Effector memory CD4-positive, alpha-beta T cell (primary cell): ENCODE measurements around the gene DUSP18.
A peak's percentile ranks its signal among the peaks of the same experiment; 100 is the strongest.

ENCODE experiments used
- DNase-seq, 3 donors: peaks; one replicate each; pipeline ENCODE4 v3.0.0-alpha.2; 2020
- H3K27ac ChIP-seq: 2 replicates; pipeline ENCODE4 v1.7.0; 2013; ENCODE audit warnings: mild to moderate bottlenecking, low read length, moderate library complexity; ENCODE audit not compliant: insufficient read depth, poor library complexity, severe bottlenecking
- H3K27me3 ChIP-seq: replicated peaks from 2 replicates; pipeline ENCODE4 v1.7.0; 2013; ENCODE audit warnings: mild to moderate bottlenecking, low read length; ENCODE audit not compliant: insufficient read depth, control insufficient read depth, poor library complexity, severe bottlenecking
- H3K36me3 ChIP-seq: 2 replicates; pipeline ENCODE4 v1.7.0; 2013; ENCODE audit warnings: mild to moderate bottlenecking, low read length, moderate library complexity; ENCODE audit not compliant: control insufficient read depth, insufficient read depth
- H3K4me1 ChIP-seq: 2 replicates; pipeline ENCODE4 v1.7.0; 2013; ENCODE audit warnings: low read length, mild to moderate bottlenecking; ENCODE audit not compliant: control insufficient read depth, insufficient read depth, poor library complexity, severe bottlenecking
- H3K4me3 ChIP-seq: 2 replicates; pipeline ENCODE4 v1.7.0; 2013; ENCODE audit warnings: low read length, low read depth, mild to moderate bottlenecking; ENCODE audit not compliant: insufficient read depth, poor library complexity, severe bottlenecking
- H3K9me3 ChIP-seq: 2 replicates; pipeline ENCODE4 v1.7.0; 2013; ENCODE audit warnings: mild to moderate bottlenecking, low read length, moderate library complexity; ENCODE audit not compliant: control insufficient read depth

The DUSP18 gene

DNA sequence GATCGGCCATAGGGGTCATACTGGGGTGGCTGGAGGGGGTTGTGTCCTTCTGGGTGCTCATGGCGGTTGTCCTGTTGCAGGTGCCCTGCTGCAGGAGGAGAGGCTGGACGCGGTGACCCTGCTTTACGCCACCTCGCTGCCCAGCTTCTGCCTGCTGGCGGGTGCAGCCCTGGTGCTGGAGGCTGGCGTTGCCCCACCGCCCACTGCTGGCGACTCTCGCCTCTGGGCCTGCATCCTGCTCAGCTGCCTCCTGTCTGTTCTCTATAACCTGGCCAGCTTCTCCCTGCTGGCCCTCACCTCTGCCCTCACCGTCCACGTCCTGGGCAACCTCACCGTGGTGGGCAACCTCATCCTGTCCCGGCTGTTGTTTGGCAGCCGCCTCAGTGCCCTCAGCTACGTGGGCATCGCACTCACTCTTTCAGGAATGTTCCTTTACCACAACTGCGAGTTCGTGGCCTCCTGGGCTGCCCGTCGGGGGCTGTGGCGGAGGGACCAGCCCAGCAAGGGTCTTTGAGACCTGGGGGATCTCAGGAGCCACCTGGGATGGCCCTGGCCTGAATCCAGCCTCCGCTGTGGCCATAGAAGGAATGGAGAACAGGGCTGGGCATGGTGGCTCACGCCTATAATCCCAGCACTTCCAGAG lies 21.0 kb downstream of the DUSP18 start:
- Histone ChIP-seq H3K9me3 (no peaks in the 10 kb centered on the region), H3K27me3 (no peaks in the 10 kb centered on the region), H3K36me3 (no peaks in the 10 kb centered on the region), H3K4me1 (no peaks in the 10 kb centered on the region), H3K4me3 (no peak overlapping the region), H3K27ac (no peak overlapping the region)
- DNase-seq: no peak

GRCh38 chr22:30643055-30643875 lies 24.4 kb downstream of the DUSP18 start:
- H3K9me3 ChIP-seq: no peaks in the 10 kb centered on the region
- no peaks in the 10 kb centered on the region for H3K4me1 ChIP-seq
- DNase-seq: no peak
- H3K27ac ChIP-seq: no peak overlapping the region
- no peaks in the 10 kb centered on the region for H3K27me3 ChIP-seq
- H3K36me3 ChIP-seq: no peaks in the 10 kb centered on the region
- no peak overlapping the region for H3K4me3 ChIP-seq

DNA sequence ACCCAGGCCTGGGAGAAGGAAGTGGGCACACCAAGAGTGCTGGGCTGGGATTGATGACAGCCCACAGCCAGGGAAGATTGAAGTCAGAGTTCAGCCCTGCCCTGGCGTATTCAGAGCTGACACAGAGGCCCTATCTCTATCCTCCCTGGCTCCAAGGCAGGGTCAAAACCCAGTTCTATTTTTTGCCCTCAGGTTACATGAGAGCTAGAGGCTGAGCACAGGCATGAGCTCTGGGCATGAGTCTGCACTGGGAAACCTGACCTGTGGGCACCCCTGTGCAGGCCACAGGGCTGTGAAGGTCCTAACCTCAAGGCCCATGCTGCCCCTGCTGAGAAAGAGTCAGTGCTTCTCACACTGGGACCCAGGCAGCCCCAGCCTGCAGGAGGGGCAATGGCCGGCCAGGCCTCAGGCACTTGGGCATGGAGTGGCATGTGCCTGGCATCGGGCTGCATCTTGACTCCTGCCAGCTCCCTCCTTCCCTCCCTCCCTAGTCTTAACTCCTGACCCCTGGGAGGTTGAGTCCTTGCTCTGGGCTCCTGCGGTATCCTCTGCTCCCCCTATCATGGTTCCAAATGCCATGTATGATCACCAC lies 26.7 kb downstream of the DUSP18 start:
- Histone ChIP-seq H3K27me3 (no peaks in the 10 kb centered on the region), H3K9me3 (no peaks in the 10 kb centered on the region), H3K4me1 (peaks cover 11% of the 10 kb centered on the region), H3K4me3 (no peak overlapping the region), H3K27ac (no peak overlapping the region), H3K36me3 (no peaks in the 10 kb centered on the region)
- no peak for DNase-seq

- Histone ChIP-seq H3K27ac (no peak overlapping the region), H3K27me3 (no peaks in the 10 kb centered on the region), H3K36me3 (no peaks in the 10 kb centered on the region), H3K4me3 (no peak overlapping the region), H3K9me3 (no peaks in the 10 kb centered on the region), H3K4me1 (peaks cover 14% of the 10 kb centered on the region)
- no peak for DNase-seq
Measured at GRCh38 chr22:30640361-30640760, 27.3 kb downstream of the DUSP18 start.

DNA sequence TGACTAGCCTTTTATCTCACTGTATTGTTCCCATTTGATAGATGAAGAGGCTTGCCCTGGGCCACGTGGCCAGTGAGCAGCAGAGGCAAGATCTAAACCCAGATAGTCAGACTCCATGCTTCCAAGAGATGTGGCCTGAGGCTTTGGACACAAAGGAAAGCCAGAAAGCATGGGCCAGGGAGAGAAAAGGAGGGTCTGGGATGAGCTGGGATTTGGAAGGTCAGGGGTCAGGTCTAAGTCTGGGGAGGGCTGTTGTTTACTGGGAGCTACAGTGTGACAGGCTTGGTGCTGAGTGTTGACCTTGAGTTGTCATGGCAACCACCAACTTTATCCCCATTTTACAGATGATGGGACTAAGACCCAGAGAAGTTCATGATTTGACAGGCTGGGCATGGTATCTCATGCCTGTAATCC lies 30.0 kb downstream of the DUSP18 start:
- no peak overlapping the region for H3K4me3 ChIP-seq
- DNase-seq: no peak
- no peaks in the 10 kb centered on the region for H3K36me3 ChIP-seq
- H3K4me1 ChIP-seq: peaks cover 19% of the 10 kb centered on the region
- no peaks in the 10 kb centered on the region for H3K9me3 ChIP-seq
- no peak overlapping the region for H3K27ac ChIP-seq
- no peaks in the 10 kb centered on the region for H3K27me3 ChIP-seq

GRCh38 chr22:30636226-30637077 lies 31.2 kb downstream of the DUSP18 start:
- peak overlapping the region; percentile 73 for H3K4me3 ChIP-seq
- H3K4me1 ChIP-seq: peaks cover 19% of the 10 kb centered on the region
- no peak for DNase-seq
- H3K36me3 ChIP-seq: no peaks in the 10 kb centered on the region
- peak overlapping the region; percentile 76 for H3K27ac ChIP-seq
- H3K27me3 ChIP-seq: no peaks in the 10 kb centered on the region
- H3K9me3 ChIP-seq: no peaks in the 10 kb centered on the region

DNA sequence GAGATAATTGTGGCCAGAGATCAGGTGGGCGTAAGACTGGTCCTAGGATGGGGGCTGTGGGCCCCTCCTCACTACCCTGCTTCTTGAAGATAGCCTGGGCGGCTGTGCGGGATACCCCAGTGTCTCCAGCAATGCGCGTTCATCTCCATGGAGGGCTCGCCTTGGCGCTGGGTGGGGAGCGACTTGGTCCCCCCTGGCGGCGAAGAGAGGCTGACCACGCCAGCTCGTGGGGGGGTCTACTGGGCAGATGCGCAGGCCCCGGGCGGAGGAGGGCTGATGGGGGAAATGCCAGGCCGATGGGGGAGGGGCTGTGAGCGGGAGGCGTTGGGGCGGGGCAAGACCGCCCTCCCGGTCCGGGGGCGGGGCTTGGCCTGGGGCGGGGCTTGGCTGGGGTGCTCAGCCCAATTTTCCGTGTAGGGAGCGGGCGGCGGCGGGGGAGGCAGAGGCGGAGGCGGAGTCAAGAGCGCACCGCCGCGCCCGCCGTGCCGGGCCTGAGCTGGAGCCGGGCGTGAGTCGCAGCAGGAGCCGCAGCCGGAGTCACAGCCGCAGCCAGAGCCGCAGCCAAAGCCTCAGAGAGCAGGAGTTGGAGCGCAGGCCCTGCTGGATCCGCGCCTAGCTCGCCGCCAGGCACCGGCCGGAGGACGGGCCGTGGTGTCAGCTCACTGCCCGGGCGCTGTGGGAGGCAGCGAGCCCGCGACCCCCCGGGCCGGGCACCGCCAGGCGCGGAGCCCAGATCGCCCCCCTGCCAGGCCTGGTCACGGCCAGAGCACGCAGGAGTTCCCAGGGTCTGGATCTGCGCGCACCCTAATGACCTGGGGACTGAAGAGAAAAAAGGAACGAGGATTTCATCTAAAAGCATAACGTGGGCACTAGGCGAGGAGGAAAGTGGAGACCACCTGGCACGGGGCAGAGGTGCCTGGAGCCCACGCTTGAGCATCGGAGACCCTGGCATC lies 32.1 kb downstream of the DUSP18 start, which contains the start of gene SLC35E4:
Gene SLC35E4, plus strand, starts transcription at position 509 of the 953 bp plus-strand sequence. CDS start 670 bp downstream, outside the sequence.
- H3K9me3 ChIP-seq: no peaks in the 10 kb centered on the region
- no peaks in the 10 kb centered on the region for H3K27me3 ChIP-seq
- H3K4me1 ChIP-seq: peaks cover 19% of the 10 kb centered on the region

DNA sequence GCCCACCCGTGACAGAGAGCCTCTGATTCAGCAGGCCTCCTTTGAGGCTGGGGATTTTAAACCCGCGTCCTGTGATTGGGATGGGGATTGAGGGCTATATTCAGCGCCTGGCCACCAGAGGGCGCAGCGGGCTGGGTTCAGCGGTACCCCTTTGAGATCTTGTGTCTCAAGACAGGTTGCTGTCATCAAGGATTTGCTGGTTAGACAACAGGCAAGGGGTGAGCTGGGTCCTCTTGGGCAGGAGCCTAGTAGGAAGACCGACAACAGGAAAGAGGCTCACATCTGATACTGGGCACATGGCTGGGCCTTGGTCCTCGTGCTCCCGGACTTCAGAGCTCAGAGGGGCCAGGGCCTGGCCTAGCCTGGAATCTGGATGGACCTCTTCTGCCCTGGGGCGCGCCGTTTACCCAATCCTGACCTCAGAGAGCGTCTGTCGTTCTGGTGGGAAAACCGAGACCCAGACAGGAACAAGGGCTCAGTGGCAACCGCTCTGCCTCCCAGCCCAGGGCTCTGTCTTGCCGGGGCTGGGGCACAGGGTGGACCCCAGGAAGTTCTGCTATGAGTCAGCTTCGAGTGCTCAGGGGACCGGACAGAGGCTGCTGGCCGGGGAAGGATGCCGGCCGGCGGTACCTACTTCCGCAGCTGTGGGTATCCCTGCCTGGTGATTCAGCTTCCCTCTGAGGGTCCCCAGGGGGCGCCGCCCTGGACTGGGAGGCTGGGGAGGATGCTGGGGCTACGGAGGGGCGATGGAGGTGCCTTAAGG lies 33.0 kb downstream of the DUSP18 start:
- Histone ChIP-seq H3K36me3 (no peaks in the 10 kb centered on the region), H3K4me3 (peak overlapping the region; percentile 73), H3K27ac (peak overlapping the region; percentile 76), H3K27me3 (no peaks in the 10 kb centered on the region), H3K9me3 (no peaks in the 10 kb centered on the region), H3K4me1 (peaks cover 19% of the 10 kb centered on the region)
- peak; percentile 77 to 84 (median 80) for DNase-seq

More for the DNA sequence above, 32.1 kb downstream of the DUSP18 start, which contains the start of gene SLC35E4:
- Histone ChIP-seq H3K4me3 (peak within 1 kb of the TSS; percentile 73), H3K36me3 (no peaks in the 10 kb centered on the region), H3K27ac (peak within 1 kb of the TSS; percentile 76)
- DNase-seq: peak; percentile 88 to 95 (median 94)
